Cardiac fibroblast (primary cell): ENCODE measurements around the gene SP3.

Experiments
- DNase-seq, 2 donors: peaks; one replicate each; pipeline versions ENCODE4 v3.0.0 to v3.0.0-alpha.2; 2010; ENCODE audit warnings: low read depth in 2 of 2
- H3K4me3 ChIP-seq, 2 donors: replicated peaks in 1 of 2; 1 replicate in 1 of 2; 2 replicates in 1 of 2; pipeline ENCODE4 v1.5.1; 2011; ENCODE audit warnings: low read depth in 2 of 2, low read length in 2 of 2, mild to moderate bottlenecking in 2 of 2, moderate library complexity in 1 of 2
- CTCF ChIP-seq: IDR thresholded peaks from one replicate; pipeline ENCODE4 v1.5.1; 2011; ENCODE audit warnings: low read depth, mild to moderate bottlenecking, low read length, inconsistent platforms

The SP3 gene

GRCh38 chr2:173906626-173907025 is 58.5 kb downstream of the SP3 start:
- DNase-seq, result no peak
- no peak for TF ChIP-seq CTCF

GRCh38 chr2:173903601-173904394 is 61.4 kb downstream of the SP3 start:
- peak; percentile 28 to 50 for DNase-seq
- no peak overlapping the region for H3K4me3 ChIP-seq
- no peak for TF ChIP-seq CTCF

More at GRCh38 chr2:173906626-173907025, 58.5 kb downstream of the SP3 start:
- no peak overlapping the region for H3K4me3 ChIP-seq

GRCh38 chr2:173898996-173899395 is 66.2 kb downstream of the SP3 start:
- no peak overlapping the region for H3K4me3 ChIP-seq
- no peak for DNase-seq
- no peak for TF ChIP-seq CTCF

- no peak for TF ChIP-seq CTCF
- peak in 1 of 2 donors; percentile 8 for DNase-seq
Observed at GRCh38 chr2:173898178-173898668, 67.0 kb downstream of the SP3 start.

GRCh38 chr2:173896755-173897154 is 68.4 kb downstream of the SP3 start:
- no peak for TF ChIP-seq CTCF
- H3K4me3 ChIP-seq, result no peak overlapping the region
- no peak for DNase-seq

More at GRCh38 chr2:173898178-173898668, 67.0 kb downstream of the SP3 start:
- H3K4me3 ChIP-seq, result no peak overlapping the region

- no peak overlapping the region for H3K4me3 ChIP-seq
- DNase-seq, result no peak
- no peak for TF ChIP-seq CTCF
Observed at GRCh38 chr2:173892341-173892740, 72.8 kb downstream of the SP3 start.
